ENCODE measurements around the gene LYZ.

LYZ gene

GRCh38 chr12:69339999-69340398, 8.2 kb upstream of the LYZ start:
- no peak for DNase-seq

GRCh38 chr12:69341328-69341727, 6.9 kb upstream of the LYZ start:
- no peak for DNase-seq

GRCh38 chr12:69342421-69342820, 5.8 kb upstream of the LYZ start:
- DNase-seq = no peak

- no peak for DNase-seq
These were observed 4.8 kb upstream of the LYZ start for GRCh38 chr12:69343357-69343756.

GRCh38 chr12:69343885-69344612, 4.1 kb upstream of the LYZ start:
- no peak for DNase-seq

- no peak for DNase-seq
These were observed 3.1 kb upstream of the LYZ start for GRCh38 chr12:69345077-69345476.

GRCh38 chr12:69345742-69346141, 2.4 kb upstream of the LYZ start:
- DNase-seq = no peak

GRCh38 chr12:69350002-69350626, 1.9 kb downstream of the LYZ start:
- DNase-seq = no peak

- DNase-seq = no peak
These were observed 2.6 kb downstream of the LYZ start for GRCh38 chr12:69350777-69351176.

- DNase-seq = no peak
These were observed 3.5 kb downstream of the LYZ start for GRCh38 chr12:69351462-69352236.

GRCh38 chr12:69352904-69353303, 4.7 kb downstream of the LYZ start:
- no peak for DNase-seq

GRCh38 chr12:69354172-69354555, 6.0 kb downstream of the LYZ start:
- no peak for DNase-seq

GRCh38 chr12:69354556-69355187, 6.5 kb downstream of the LYZ start:
- no peak for DNase-seq

GRCh38 chr12:69355363-69356028, 7.3 kb downstream of the LYZ start:
- no peak for DNase-seq

GRCh38 chr12:69359531-69360347, 11.6 kb downstream of the LYZ start, which contains the start of gene YEATS4:
Gene YEATS4, plus strand, starts transcription at chr12:69359743. Its CDS starts 230 bp downstream, at chr12:69359973.
- DNase-seq = peak; percentile 80

GRCh38 chr12:69360348-69360672, 12.1 kb downstream of the LYZ start:
- DNase-seq = no peak

GRCh38 chr12:69366796-69367195, 18.6 kb downstream of the LYZ start:
- no peak for DNase-seq

- DNase-seq = no peak
These were observed 20.0 kb downstream of the LYZ start for GRCh38 chr12:69368171-69368570.

GRCh38 chr12:69383074-69383473, 34.9 kb downstream of the LYZ start:
- DNase-seq = no peak

- DNase-seq = no peak
These were observed 36.9 kb downstream of the LYZ start for GRCh38 chr12:69385038-69385437.

- no peak for DNase-seq
These were observed 38.7 kb downstream of the LYZ start for GRCh38 chr12:69386921-69387320.

GRCh38 chr12:69388371-69388770, 40.2 kb downstream of the LYZ start:
- DNase-seq = no peak

All from activated CD8-positive, alpha-beta memory T cell treated with anti-CD3 and anti-CD28 coated beads, Interleukin-2, amount 50 U/mL, for 4 hours (primary cell).